Activated gamma-delta T cell treated with Interleukin-2 at 50 U/mL for 16 hours (primary cell): ENCODE data around the gene PTPN9.
"Not testable (repeated sequence)": the region's sequence is repeated elsewhere in the genome, so short reads cannot be mapped to it uniquely, and the experiment has no call there.

ENCODE experiments used
- DNase-seq: peaks from one replicate; pipeline ENCODE4 v3.0.0-alpha.2; 2020

Gene PTPN9

GRCh38 chr15:75452364-75452864, 126.7 kb downstream of the PTPN9 start:
- DNase-seq = peak; percentile 70

GRCh38 chr15:75451674-75452363, 127.3 kb downstream of the PTPN9 start, which contains the start of gene SIN3A:
TSS of gene SIN3A (minus strand) at chr15:75451690. CDS start at chr15:75430375, 21,315 bp downstream.
- peak; percentile 100 for DNase-seq

DNA sequence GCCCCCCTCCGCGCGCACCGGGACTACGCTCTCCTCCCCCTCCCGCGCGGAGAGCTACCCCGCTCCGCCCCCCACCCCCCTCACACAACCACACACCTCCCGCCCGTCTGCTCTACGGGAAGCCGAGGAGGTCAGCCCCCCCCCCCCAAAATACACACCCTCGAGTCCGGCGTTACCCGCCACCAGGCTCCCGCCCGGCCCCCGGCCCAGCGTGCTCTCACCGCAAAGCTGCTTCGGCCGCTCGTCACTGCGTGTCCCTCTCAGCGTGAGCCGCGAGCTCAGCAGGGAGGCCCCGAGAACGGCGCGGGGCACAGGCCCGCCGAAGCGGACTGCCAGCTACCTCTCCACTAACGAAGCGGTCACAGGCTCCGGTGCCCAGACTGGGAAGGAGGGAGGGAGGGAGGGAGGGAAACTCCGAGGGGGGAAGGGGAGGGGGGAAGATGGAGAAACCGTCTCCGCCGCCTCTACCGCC, 127.9 kb downstream of the PTPN9 start:
- no peak for DNase-seq

- peak; percentile 93 for DNase-seq
Measured at GRCh38 chr15:75450307-75451201, 128.6 kb downstream of the PTPN9 start.

DNA sequence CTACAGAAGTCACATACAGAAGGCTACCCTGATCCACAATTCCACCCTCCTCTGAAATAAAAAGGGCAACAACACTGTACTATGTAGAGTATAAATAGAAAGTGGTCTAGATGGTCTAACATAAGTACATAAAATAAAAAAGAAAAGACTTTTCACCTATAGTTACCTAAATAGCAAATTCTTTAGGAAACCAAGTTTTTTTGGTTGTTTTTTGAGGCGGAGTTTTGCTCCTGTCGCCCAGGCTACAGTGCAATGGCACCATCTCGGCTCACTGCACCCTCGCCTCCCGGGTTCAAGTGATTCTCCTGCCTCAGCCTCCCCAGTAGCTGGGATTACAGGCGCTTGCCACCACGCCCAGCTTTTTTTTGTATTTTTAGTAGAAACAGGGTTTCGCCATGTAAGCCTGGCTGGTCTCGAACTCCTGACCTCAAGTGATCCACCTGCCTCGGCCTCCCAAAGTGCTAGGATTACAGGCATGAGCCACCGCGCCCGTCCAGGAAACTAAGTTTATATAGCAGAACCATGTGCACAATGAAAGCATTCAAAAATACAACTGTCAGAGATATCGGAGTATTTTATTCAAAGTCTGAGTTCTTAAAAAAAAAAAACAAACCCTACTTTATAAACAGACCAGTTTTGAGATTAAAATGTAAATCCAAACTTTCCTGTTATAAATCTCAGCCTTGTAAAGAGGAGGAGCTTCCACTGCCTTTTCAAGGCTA, 129.4 kb downstream of the PTPN9 start:
- DNase-seq = no peak

- not testable (repeated sequence) for DNase-seq
Measured at GRCh38 chr15:75448171-75448570, 130.9 kb downstream of the PTPN9 start.

- DNase-seq = no peak
Measured at GRCh38 chr15:75446151-75446550, 133.0 kb downstream of the PTPN9 start.

- not testable (repeated sequence) for DNase-seq
Measured at GRCh38 chr15:75445324-75445723, 133.8 kb downstream of the PTPN9 start.

DNA sequence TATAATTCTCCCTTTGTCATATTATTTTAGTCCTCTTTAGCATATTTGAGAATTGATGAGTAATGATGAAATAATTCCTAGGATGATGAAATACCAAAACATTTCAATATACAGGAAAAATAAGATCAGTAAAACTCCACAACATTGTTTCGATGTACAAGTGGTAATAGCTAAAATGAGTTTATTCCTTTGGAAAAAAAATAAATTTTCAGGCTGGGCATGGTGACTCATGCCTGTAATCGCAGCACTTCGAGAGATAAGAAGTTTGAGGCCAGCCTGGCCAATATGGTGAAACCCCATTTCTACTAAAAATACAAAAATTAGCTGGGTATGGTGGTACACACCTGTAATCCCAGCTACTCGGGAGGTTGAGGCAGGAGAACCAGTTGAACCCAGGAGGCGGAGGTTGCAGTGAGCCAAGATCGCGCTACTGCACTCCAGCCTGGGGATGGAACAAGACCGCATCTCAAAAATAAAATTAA, 135.1 kb downstream of the PTPN9 start:
- not testable (repeated sequence) for DNase-seq

GRCh38 chr15:75437721-75438120, 141.4 kb downstream of the PTPN9 start:
- no peak for DNase-seq

GRCh38 chr15:75436881-75437280, 142.2 kb downstream of the PTPN9 start:
- no peak for DNase-seq

DNA sequence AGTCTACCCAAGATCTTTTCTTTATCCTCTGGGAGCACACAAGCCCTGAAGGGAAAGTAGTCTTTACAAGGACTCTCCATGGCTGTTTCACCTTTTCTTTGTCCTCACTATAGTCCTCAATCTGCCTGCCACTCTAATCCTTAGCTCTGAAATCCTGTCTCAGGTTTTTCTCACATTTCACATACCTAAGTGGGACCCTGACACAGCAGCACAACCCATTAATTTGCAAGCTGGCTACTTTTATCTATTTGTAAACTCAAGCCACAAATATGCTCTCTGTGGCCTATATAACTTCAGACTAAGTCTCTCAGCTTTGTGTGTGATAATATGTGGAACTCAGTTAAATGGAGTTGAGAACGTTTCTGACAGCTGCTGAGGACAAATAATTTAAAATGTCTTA, 147.4 kb downstream of the PTPN9 start:
- DNase-seq = no peak

DNA sequence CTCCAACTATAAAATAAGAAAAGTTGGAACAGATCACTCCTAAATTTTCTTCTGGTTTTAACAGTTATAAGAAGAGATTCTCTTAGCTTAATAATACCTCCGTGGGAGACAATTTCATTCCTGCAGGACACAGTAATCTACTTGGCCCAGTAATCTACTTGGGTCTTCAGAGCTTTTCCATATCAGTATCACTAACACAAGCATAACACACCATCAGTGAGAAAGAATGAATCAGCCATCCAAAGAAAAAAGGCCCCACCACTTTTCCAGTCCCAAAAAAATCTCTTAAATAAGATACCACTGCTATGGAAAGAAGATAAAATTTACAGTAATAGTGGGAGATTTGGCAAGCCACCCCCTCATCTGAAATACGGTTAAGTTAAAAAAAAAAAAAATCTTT, 147.8 kb downstream of the PTPN9 start:
- DNase-seq = no peak

DNA sequence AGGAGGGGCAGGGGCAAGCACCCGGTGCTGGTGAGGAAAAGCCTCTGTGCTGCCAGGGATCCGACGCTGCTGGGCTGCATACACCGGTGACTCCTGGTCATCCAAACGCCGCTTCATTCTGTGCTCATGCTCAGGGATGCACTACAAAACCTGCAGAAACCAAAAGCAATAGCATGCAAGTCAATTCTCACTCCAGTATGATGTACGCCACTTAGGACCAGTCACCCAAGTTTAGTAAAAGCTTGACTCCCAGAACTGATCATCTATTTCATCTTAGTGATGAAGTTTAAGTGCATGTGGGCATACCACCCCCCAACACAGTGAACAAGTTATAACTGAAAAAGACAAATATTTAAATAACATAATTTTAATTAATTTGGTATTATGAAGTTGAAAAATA, 148.9 kb downstream of the PTPN9 start:
- DNase-seq = no peak

DNA sequence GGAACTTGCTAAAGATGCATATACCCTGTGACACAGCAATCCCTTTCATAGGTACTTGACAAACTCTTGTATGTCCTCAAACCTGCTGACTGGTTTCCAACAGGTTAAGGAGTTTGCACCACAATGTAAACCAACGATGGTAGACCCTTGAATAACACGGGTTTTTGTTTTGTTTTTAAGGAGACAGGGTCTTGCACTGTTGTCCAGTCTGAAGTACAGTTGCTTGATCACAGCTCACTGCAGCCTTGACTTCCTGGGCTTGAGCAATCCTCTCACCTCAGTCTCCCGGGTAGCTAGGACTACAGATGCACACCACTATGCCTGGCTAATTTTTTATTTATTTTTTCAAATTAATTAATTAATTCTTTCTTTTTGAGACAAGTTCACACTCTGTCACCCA, 151.0 kb downstream of the PTPN9 start:
- DNase-seq = no peak

DNA sequence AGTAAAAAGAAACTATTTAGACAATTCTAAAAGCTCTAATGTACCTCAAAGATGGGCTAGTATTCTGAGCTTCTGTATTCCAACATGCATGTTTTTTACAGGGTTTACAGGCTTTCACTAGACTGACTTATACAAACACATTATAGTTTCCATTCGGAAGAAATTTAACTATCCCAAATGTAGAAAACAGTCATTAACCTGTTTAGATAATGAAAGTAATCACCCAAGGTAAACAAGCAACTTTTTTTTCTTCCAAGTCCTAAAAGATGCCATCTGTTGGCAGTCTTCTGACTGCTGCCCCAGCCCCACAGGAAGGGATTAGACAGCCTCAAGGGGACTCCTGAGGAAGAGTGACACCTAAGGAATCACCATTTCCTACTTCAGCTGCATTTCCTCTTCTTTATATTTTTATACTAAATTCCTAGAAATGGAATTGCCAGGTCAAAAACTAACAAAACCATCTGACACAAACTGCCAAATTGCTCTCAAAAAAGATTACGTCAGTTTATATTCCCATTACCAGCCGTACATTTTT, 153.1 kb downstream of the PTPN9 start:
- DNase-seq = no peak

- DNase-seq = no peak
Measured at GRCh38 chr15:75422554-75422953, 156.6 kb downstream of the PTPN9 start.

- DNase-seq = no peak
Measured at GRCh38 chr15:75420698-75421097, 158.4 kb downstream of the PTPN9 start.

- no peak for DNase-seq
Measured at GRCh38 chr15:75416584-75416983, 162.5 kb downstream of the PTPN9 start.
